Measurements from ENCODE around the gene WWC1.
"Not testable (repeated sequence)": the region's sequence is repeated elsewhere in the genome, so short reads cannot be mapped to it uniquely, and the experiment has no call there.

WWC1 gene

GRCh38 chr5:168308976-168309598, 17.6 kb downstream of the WWC1 start:
- no peak for DNase-seq (ENCODE audit: low read depth)

GRCh38 chr5:168310541-168310940, 19.1 kb downstream of the WWC1 start:
- not testable (repeated sequence) for DNase-seq (ENCODE audit: low read depth)

GRCh38 chr5:168311061-168311566, 19.7 kb downstream of the WWC1 start:
- no peak for DNase-seq (ENCODE audit: low read depth)

- DNase-seq (ENCODE audit: low read depth): no peak
Measured at GRCh38 chr5:168312606-168313295, 21.3 kb downstream of the WWC1 start.

GRCh38 chr5:168313596-168314204, 22.3 kb downstream of the WWC1 start:
- DNase-seq (ENCODE audit: low read depth): no peak

- DNase-seq (ENCODE audit: low read depth): no peak
Measured at GRCh38 chr5:168314735-168315411, 23.4 kb downstream of the WWC1 start.

- no peak for DNase-seq (ENCODE audit: low read depth)
Measured at GRCh38 chr5:168315416-168316138, 24.1 kb downstream of the WWC1 start.

- no peak for DNase-seq (ENCODE audit: low read depth)
Measured at GRCh38 chr5:168316139-168316578, 24.7 kb downstream of the WWC1 start.

GRCh38 chr5:168317096-168317520, 25.7 kb downstream of the WWC1 start:
- no peak for DNase-seq (ENCODE audit: low read depth)

GRCh38 chr5:168317521-168318147, 26.2 kb downstream of the WWC1 start:
- DNase-seq (ENCODE audit: low read depth): no peak

GRCh38 chr5:168318240-168318639, 26.8 kb downstream of the WWC1 start:
- no peak for DNase-seq (ENCODE audit: low read depth)

- no peak for DNase-seq (ENCODE audit: low read depth)
Measured at GRCh38 chr5:168319774-168320173, 28.3 kb downstream of the WWC1 start.

- no peak for DNase-seq (ENCODE audit: low read depth)
Measured at GRCh38 chr5:168320805-168321204, 29.4 kb downstream of the WWC1 start.

- DNase-seq (ENCODE audit: low read depth): no peak
Measured at GRCh38 chr5:168324859-168325630, 33.6 kb downstream of the WWC1 start.

- DNase-seq (ENCODE audit: low read depth): no peak
Measured at GRCh38 chr5:168327019-168327421, 35.6 kb downstream of the WWC1 start.

- no peak for DNase-seq (ENCODE audit: low read depth)
Measured at GRCh38 chr5:168327451-168327850, 36.0 kb downstream of the WWC1 start.

- no peak for DNase-seq (ENCODE audit: low read depth)
Measured at GRCh38 chr5:168327994-168328393, 36.5 kb downstream of the WWC1 start.

GRCh38 chr5:168328814-168329213, 37.4 kb downstream of the WWC1 start:
- no peak for DNase-seq (ENCODE audit: low read depth)

GRCh38 chr5:168329302-168329701, 37.9 kb downstream of the WWC1 start:
- DNase-seq (ENCODE audit: low read depth): no peak

GRCh38 chr5:168332042-168332441, 40.6 kb downstream of the WWC1 start:
- DNase-seq (ENCODE audit: low read depth): no peak

Data from T follicular helper cell (primary cell).